ENCODE results near the gene PTPRZ1. TPM values are rescaled to one million over a fixed set of nuclear protein-coding genes. Genes with fewer than 3 reads are reported as not detected.

PTPRZ1 gene
- polyA plus RNA-seq, 12 donors: 2.7 to 45.1 (median 7.1) TPM; not detected in 1

DNA sequence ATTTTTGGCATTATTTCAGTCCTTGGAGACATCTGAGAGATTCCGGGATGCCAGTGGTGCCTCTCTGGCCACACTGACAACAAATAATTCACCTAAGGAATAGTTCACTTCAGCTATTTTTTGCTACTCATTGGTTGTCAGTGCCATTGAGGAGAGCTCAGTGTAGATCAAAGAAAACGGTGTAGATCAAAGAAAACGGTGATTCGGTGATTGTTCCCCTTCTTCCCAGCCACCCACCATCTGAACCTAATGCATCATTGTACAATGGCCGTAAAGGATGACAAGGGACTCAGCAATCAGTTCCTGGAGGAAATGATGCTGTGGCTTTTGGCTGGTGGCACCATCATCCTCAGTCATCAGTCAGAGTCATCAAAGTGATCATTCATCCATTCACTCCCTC, 80.6 kb downstream of the PTPRZ1 start:
- no peak for DNase-seq

DNA sequence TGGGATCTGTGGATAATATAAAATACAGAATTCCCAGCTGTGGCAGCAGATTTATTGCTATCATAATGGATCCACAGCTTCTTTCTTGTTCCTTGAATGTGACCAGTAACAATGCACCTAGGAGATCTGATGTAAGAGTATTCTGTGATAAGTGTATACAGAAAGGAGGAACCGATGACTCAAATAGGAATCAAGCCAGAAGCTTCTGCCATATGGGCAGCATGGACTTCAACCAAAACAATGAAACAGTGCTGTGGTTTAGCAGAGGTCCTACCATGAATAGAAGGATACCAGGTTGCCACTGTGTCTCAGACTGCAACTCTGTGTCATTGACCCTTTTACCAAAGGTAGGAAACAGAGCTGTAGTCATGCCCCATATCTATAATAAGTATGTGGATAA, 81.8 kb downstream of the PTPRZ1 start:
- DNase-seq: no peak

DNA sequence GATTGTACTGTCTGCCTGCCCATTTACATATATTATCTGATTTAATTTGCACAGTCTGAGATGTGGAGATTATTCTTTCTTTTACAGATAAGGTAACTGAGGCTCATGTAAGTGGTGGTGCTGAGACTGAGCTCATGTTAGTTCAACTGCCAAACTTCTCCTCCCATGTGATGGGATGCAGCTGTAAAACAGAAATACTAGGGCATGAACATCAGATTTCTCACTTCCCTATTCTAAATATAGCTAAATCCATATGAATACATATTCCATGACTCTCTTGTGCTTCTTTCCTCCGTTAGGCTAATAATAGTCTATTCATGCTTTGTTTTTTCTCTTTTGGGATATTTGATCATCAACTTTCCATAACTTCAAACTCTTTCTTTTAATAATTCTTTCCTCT, 84.7 kb downstream of the PTPRZ1 start:
- peak; percentile 20 for DNase-seq

DNA sequence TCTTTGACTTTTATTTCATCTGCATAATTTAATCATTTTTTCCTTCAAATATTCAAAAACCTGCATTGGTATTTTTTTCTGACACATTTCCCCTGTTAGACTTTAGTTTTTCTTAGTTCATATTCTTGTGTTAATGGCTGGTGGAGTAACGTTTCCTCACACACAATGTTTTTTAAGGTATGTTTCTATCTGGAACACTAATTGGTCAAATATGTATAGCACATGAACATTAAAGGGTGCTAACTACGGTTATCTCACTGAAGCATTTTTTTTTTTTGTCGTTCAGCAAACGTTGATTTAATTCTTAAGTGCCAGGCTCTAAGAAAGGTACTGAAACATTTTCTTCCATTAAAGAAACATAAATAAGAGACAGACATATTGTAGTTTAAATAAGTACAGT, 87.7 kb downstream of the PTPRZ1 start:
- DNase-seq: no peak

DNA sequence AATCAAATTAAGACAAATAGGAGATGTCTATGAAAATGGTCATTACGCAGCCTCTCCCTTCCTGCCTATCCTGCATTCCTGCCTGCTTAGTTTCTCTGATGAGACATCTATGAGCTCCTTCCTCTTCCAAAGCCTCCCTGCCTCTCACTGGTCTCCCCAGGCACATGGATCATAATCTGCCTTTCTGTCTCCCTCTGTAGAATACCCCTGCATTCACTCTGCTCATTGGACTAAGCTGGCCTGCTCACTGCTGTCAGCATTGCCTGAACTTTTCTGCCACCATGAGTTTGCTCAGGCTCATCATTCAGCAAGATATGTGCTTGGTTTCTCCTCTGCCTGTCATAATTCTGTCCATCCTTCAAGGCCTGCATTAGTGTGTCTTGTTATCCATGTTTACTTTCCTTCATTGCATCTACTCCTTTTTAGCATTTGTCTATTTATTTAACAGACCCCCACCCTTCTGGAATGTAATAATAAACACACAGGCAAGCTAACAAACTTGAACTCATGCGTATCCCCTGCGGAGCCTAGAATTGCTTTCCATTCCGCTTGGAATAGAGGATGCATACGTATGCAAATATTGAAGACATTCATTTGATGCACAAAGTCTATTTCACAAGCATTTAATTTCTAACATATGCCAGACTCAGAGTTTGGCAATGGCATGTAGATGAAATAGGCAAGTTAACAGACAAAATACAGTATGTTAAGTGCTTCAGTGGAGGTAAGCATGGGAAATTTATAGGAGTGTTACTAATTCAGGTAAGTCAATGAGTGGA, 88.3 kb downstream of the PTPRZ1 start:
- no peak for DNase-seq

DNA sequence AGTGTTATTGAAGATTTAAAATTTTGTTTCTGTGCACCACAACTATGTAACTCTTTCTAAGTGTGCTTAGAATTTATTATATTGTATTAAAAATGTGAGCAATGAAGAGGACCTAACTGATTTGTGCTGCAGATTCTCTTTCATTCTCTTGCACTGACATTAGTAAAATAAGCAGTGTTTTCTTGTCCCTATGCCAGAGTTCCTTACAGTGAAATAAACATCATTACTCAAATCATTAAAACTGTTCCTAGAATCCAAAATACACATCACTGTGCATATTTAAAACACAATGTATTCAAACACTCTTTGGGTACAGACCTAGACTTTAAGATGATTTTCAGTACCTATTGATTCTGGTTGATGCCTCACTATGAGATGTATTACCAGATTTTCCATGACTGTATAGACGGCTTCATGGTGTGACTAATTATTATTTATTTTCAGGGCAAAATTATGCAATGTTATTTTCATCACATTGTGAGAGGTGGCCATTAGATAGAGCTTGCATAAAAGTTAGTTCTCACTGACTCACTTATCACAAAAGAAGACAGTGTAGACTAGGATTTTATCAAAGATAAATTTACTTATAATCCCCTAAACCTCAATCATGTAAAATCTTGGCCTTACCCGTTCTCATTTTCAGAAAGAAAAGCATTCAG, 93.4 kb downstream of the PTPRZ1 start:
- no peak for DNase-seq

DNA sequence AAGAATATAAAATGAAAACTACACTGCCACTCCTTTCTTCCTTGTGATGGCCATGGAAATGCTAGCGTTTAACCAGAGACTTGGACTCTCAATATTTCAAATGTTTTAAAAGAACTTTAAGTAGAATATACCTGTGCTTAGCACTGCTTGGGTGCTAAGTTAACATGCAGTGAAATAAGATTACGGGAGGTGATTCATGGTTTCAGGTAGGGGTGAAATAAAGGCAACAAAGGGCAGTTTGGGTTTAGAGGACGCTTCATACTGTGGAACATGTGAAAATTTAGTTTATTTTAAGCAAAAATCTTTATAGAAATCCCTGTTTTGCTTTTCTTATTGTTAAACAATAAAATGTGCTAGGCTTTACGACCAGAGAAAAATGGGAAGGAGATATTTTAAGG, 94.0 kb downstream of the PTPRZ1 start:
- no peak for DNase-seq

DNA sequence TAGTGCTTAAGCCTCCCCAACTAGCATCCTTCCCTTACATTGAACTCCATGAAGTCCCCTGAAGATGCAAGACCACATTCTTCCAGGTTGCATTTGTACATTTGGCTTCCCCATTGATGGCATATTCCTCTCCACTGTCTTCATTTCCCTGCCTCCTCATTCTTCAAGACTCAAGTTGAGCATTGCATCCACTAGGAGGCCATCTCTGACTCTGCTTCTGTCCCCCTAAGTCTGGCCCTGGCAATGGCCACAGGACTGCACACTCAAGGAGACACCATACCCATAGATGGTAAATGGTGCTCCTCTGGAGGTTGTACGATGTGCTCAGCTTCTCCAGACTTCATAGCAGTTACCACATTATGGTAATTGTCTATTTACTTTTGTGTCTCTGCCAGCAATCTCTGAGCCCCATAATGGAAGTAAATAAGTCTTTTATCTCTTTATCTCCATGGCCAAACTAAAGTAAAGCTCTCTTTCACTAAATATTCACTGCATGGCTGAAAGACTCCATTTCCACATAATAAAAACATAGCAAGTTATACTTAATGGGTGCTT, 112.6 kb downstream of the PTPRZ1 start:
- no peak for DNase-seq

DNA sequence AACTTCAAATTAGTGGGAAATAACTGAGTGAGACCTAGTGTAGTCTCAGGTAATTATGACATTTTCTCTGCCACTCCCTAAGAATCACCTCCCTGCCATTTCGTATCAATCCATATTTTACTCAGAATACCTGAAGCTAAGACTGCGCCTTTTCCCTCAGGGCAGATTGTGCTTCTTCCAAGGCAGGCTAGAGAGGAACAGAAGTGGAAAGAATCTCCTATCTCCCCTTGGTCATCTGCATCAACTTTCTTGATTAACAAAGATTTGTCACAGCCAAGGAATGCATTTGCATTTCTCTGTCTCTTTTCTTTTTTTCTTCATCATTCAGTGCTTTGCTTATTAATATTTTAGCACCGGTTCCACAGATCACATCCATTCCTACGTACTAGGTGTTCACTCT, 119.1 kb downstream of the PTPRZ1 start:
- DNase-seq: no peak

DNA sequence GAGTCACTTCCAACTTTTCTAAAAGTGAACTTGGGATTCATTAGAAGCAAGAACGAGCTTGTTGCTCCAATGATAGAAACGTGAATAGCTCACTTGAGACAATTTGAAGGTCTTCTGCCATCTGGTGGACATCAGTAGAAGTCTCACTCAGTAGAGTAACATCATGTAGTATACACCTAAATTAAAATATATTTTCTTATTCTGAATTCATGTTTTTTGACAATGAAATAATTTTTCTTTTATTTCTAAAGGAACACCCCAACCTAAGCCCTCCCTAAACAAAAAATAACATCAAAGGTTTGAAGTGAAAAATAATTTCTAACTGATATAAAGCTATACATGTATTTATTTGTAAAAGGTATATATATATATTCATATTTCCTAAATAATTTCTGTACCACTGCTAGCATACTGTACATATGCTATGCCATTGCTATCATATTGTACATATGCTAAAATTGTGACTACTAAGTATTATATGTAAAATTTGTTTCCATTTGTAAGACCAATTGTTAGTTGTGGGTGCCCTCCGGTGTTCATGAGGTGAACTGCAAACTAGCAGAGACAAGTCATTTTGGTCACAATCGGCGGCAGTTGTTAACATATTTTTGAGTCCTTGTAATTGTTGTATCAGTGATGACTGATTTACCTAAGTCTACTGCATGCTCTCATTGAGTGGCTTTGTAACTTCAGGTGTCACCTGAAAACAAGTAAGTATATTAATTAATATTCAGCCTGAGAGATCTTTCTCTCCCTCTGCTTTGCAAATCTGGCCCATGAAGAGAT, 121.9 kb downstream of the PTPRZ1 start:
- peak; percentile 58 for DNase-seq

DNA sequence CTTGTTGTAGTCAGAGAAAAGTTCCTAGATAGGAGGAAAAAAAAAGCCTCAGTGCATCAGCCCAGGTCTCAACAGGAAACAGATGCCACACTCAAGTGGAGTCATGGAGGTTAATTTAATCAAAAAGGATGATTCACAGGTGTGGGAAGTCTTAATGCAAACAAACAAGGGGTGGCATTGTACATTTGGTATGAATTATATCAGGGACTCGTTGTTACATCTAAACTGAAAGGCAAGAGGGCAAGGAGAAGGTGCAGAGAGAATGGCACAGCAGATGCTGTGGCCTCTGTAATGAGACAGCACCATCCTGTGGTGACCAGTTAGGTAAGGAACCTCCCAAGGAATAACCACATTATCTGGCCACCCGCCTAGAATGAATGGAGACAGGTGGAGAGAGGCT, 133.7 kb downstream of the PTPRZ1 start:
- DNase-seq: no peak

DNA sequence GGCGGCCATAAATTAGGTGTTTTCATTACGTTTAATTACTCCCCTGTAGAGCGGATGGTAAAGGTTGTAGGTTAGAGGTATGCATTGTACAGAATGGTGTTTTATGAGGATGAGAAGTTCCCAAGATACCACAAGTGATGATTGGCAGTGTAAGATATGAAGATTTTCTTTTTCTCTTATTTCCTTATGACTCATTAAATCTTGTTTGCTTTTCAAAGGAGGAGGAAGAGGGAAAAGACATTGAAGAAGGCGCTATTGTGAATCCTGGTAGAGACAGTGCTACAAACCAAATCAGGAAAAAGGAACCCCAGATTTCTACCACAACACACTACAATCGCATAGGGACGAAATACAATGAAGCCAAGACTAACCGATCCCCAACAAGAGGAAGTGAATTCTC, 137.2 kb downstream of the PTPRZ1 start:
- no peak for DNase-seq

DNA sequence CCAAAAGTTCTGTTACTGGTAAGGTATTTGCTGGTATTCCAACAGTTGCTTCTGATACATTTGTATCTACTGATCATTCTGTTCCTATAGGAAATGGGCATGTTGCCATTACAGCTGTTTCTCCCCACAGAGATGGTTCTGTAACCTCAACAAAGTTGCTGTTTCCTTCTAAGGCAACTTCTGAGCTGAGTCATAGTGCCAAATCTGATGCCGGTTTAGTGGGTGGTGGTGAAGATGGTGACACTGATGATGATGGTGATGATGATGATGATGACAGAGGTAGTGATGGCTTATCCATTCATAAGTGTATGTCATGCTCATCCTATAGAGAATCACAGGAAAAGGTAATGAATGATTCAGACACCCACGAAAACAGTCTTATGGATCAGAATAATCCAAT, 140.1 kb downstream of the PTPRZ1 start:
- no peak for DNase-seq

DNA sequence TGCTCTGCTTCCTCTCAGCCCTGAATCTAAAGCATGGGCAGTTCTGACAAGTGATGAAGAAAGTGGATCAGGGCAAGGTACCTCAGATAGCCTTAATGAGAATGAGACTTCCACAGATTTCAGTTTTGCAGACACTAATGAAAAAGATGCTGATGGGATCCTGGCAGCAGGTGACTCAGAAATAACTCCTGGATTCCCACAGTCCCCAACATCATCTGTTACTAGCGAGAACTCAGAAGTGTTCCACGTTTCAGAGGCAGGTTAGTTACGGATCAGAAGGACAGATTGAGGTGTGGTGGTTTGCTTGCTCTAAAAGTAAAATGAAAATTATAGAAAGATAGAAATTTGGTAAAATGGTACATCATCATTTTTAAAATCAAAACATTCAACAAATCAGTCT, 140.7 kb downstream of the PTPRZ1 start:
- DNase-seq: no peak

DNA sequence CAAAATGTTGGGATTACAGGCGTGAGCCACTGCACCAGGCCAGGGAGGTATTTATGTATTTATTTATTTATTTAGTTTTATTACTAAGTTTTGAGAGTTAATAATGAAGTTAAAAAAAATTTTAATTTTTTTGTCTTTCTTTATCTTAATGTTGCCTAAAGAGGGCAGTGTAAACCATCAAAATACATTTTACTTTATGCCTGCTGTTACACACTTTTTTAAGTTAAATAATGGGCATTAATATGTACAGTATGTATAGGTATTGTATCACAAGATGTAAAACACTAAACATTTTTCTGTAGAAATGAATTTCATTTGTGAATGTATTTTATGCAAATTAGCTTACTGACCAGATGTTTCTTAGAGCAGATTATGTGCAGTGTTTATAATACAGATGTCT, 141.7 kb downstream of the PTPRZ1 start:
- no peak for DNase-seq

DNA sequence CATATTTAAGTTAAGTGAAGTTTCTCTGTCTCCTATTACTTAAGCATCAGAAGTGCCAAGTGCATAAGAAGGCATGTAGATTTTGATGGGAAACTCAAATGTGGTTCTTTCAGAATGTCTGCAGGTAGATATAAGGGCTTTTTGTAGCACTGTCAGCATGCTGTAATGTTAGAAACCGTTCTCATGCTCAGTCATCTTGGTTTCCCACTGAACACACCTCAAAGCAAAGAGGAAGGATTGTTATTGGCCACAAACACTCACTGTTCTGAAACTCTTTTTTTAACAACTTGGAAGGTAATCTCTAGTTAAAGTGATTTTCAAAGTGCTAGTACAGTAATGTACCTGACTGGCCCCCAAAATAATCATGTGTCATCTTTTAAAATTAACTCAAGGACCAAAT, 145.1 kb downstream of the PTPRZ1 start:
- DNase-seq: no peak

DNA sequence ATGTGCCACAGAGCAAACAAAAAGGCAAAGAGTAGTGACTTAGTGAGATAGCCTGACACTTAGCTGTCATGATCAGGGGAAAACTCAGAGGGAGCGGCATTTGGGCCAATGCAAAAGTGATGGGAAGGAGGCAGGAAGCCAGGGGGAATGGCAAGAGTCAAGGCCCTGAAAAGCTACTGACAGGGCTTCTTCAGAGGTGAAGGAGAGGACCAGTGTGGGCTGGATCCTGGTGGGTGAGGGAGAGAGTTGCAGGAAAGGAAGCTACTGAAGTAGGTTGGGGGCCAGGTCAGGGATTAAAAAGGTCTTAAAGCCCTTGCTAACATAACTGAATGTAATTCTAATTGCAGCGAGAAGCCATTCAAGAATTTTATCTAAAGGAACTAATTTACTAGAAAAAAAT, 154.1 kb downstream of the PTPRZ1 start:
- no peak for DNase-seq

DNA sequence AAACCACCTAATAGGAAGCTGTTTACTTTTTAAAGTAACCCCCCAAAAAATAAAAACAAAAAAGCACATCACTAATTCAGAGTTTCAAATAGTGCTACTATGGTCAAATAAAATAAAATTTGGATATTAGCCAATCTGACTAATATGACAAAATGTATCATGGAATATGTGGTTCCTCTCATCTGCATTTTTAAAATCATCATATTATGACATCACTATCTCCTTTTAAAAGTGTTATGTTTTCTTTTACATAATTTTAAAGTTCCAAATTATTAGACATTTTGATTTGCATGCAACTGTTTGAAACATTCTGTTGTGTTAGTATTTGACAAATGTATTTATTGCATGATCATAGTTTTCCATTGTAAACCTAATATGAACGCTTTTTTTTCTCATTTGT, 160.7 kb downstream of the PTPRZ1 start:
- DNase-seq: no peak

DNA sequence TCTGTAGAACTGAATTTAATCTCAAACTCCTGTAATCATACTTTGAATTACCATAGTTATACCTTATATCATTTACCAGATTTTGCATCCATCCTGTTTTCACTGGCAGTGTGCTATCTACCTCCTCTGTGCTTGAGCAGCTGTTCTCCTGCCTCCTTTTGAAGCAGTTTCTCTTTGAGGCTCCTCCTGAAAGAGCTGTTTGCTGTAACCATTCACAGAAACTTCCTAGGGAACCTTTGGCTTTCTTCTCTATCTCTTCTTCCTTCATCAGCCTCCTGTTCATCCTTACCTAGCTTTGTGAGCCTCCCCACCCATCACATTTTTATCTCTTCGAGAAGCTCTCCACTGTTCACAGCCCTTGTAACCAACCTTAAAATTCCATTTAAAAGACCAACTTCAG, 162.9 kb downstream of the PTPRZ1 start:
- DNase-seq: no peak

DNA sequence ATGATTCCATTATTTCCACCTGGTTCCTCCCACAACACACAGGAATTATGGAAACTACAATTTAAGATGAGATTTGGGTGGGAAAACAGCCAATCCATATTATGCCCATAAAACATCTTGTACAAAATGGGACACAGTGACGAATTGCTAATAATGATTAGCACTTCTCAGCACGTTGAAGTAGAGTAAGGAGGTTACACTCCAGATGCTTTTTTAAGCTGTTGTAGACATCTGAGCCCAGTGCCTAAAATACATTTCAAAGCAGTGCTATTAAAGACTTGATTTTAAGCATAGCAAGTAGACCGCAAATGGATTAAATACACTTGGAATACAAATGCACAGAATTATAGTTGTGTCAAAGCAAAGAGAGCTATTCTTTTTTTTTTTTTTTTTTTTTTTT, 165.2 kb downstream of the PTPRZ1 start:
- DNase-seq: no peak

DNA sequence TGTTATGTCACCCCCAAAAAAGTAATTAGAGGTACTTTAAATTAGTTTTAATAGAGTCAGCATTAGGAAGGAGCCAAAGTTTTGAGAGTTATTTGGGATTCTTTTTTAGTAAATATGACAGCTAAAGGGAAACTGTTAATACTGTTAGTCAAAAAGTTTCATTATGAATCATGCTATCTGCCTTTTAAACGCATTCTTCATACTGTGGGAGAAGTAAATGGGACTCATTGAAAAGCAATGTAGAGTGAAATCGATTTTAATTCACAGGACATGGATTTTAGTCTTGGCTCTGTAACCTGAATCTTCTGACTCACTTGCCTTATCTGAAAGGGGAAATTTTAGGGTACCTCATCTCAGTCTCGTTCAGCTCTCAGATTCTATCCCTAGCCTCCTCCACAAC, 165.9 kb downstream of the PTPRZ1 start:
- DNase-seq: no peak

DNA sequence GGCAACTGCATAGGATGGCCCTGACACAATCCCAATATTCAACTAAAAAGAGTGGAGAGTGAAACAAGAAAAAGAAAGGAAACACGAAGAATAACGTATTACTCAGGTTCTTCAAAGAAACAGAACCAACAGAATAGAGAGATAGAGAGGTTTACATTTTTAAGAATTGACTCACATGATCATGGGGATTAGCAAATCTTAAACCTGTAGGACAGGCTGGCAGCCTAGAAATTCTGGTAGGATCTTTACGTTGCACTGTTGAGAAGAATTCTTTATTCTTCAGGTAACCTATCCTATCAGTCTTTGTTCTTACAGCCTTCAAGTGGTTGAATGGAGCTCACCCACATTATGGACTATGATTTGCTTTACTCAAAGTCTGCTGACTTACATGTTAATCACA, 167.2 kb downstream of the PTPRZ1 start:
- no peak for DNase-seq

DNA sequence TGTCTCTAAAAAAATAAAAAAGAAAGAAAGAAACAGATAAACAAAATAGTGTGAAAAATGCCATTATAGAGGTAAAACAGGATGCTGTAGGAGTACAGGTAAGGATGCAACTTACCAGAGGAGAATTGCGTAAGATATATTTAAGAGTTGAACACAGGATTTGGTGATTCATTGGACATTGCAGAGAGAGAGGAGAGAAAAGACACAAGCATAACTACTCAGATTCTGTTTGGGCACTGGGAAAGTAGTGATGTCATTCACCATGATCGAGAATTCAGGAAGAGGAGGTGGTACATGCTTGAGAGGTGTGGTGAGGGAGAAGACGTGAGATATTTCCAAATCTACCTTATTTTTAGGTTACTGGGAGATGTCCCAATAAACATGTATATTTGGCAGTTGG, 173.4 kb downstream of the PTPRZ1 start:
- no peak for DNase-seq

Data from muscle of arm (tissue), 12 donors.